Body of pancreas (tissue), 4 donors: ENCODE data around the gene PXMP4.

ENCODE experiments used
- POLR2A ChIP-seq, 3 donors: fragments of 450-650 bp; IDR thresholded peaks; one replicate each; pipeline ENCODE4 v1.6.1; 2016; ENCODE audit warnings: antibody characterized with exemption in 3 of 3, mild to moderate bottlenecking in 2 of 3
- TF ChIP-seq, protein P1 (sequence below), 7 experiments: fragments of 450-650 bp in 4 of 7; fragments of 200-600 bp in 3 of 7; sonication (generic) in 3 of 7; IDR thresholded peaks; one replicate each; pipeline ENCODE4 v1.5.1; 2016 to 2019; ENCODE audit warnings: antibody characterized with exemption in 7 of 7

GRCh38 chr20:33702861-33703260 is 17.2 kb downstream of the PXMP4 start:
- TF ChIP-seq, protein P1, sequence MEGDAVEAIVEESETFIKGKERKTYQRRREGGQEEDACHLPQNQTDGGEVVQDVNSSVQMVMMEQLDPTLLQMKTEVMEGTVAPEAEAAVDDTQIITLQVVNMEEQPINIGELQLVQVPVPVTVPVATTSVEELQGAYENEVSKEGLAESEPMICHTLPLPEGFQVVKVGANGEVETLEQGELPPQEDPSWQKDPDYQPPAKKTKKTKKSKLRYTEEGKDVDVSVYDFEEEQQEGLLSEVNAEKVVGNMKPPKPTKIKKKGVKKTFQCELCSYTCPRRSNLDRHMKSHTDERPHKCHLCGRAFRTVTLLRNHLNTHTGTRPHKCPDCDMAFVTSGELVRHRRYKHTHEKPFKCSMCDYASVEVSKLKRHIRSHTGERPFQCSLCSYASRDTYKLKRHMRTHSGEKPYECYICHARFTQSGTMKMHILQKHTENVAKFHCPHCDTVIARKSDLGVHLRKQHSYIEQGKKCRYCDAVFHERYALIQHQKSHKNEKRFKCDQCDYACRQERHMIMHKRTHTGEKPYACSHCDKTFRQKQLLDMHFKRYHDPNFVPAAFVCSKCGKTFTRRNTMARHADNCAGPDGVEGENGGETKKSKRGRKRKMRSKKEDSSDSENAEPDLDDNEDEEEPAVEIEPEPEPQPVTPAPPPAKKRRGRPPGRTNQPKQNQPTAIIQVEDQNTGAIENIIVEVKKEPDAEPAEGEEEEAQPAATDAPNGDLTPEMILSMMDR (IDR thresholded peaks at IDR 0.05), result no peak
- TF ChIP-seq POLR2A (IDR thresholded peaks at IDR 0.05), result no peak
